ENCODE data around the gene TAS2R3.

- TF ChIP-seq CTCF (IDR thresholded peaks at IDR 0.05; ENCODE audit: insufficient read depth, low read length, poor library complexity, severe bottlenecking) (no peak), EZH2phosphoT487 (conservative IDR thresholded peaks at IDR 0.05; ENCODE audit: low read length) (no peak)
Observed at GRCh38 chr7:141715794-141716689, 47.9 kb upstream of the TAS2R3 start.
